Suprapubic skin (tissue), 4 donors: ENCODE data around the gene SEZ6L. TPM values are rescaled to one million over a fixed set of nuclear protein-coding genes. Genes with fewer than 3 reads are reported as not detected.

Source experiments
- DNase-seq, 2 donors: peaks; one replicate each; pipeline ENCODE4 v3.0.0-alpha.2; 2019; ENCODE audit warnings: low spot score in 2 of 2
- H3K27ac ChIP-seq: fragments of 200-600 bp; sonication (generic); one replicate; pipeline ENCODE4 v1.5.1; 2019
- H3K27me3 ChIP-seq: fragments of 200-600 bp; sonication (generic); one replicate; pipeline ENCODE4 v1.5.1; 2019
- H3K36me3 ChIP-seq: fragments of 200-600 bp; sonication (generic); one replicate; pipeline ENCODE4 v1.5.1; 2019
- H3K4me1 ChIP-seq: fragments of 200-600 bp; sonication (generic); one replicate; pipeline ENCODE4 v1.5.1; 2019
- H3K4me3 ChIP-seq: fragments of 200-600 bp; sonication (generic); one replicate; pipeline ENCODE4 v1.5.1; 2019; ENCODE audit warnings: mild to moderate bottlenecking
- H3K9me3 ChIP-seq: fragments of 200-600 bp; sonication (generic); one replicate; pipeline ENCODE4 v1.5.1; 2019
- EP300 ChIP-seq: sonication (generic); formaldehyde crosslinking; IDR thresholded peaks from one replicate; pipeline ENCODE4 v1.6.1; 2017; ENCODE audit warnings: antibody characterized with exemption
- POLR2A ChIP-seq, 2 donors: fragments of 450-650 bp; IDR thresholded peaks; one replicate each; pipeline ENCODE4 v1.6.1; 2017; ENCODE audit warnings: antibody characterized with exemption in 2 of 2, mild to moderate bottlenecking in 2 of 2, moderate library complexity in 2 of 2
- POLR2AphosphoS5 ChIP-seq, 3 donors: sonication (generic); formaldehyde crosslinking; IDR thresholded peaks; one replicate each; pipeline ENCODE4 v1.6.1; 2017; ENCODE audit warnings: antibody characterized with exemption in 3 of 3
- WGBS: methylation state at CpG from one replicate; pipeline ENCODE4 v1.1.5; 2018; 5-methylcytosine and 5-hydroxymethylcytosine counted together
- total RNA-seq, 4 donors: library from RNA; depleted of rRNA; stranded (reverse); fragments of >200 nt; gene quantifications; one replicate each; pipeline ENCODE4 v1.1.0, GENCODE V29; 2016
- TF ChIP-seq, protein P1 (sequence below), 2 donors: fragments of 200-600 bp in 1 of 2; fragments of 450-650 bp in 1 of 2; sonication (generic) in 1 of 2; IDR thresholded peaks; one replicate each; pipeline ENCODE4 v1.5.1; 2016 to 2019; ENCODE audit warnings: antibody characterized with exemption in 2 of 2, mild to moderate bottlenecking in 1 of 2, moderate library complexity in 1 of 2

SEZ6L gene
- total RNA-seq, 4 donors from 2014 or later: 0.24 to 2.2 (median 0.89) TPM

DNA sequence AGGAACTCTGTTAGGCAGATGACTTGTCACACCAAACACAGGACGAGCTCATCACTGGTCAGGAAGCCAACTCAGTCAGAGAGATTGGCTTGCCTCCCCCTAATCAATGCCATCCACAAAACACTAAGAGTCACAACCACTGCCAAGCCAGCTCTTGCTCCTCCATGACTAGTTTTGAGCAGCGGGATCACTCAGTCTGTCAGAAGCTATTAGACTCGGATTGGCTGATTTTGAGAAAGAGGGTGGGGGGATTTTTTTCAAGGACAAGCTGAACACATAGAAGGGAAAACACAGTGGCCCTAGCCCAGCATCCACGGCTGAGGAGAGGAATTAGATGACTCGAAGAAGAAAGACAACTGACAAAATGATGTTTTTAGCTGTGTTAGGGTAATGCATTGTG, 55.9 kb downstream of the SEZ6L start:
- 70% methylated on average over 5 of the region's 5 CpGs for WGBS
- Histone ChIP-seq H3K4me3 (no peak overlapping the region), H3K9me3 (no peaks in the 10 kb centered on the region), H3K27ac (no peak overlapping the region), H3K27me3 (peaks cover 5% of the 10 kb centered on the region), H3K36me3 (no peaks in the 10 kb centered on the region), H3K4me1 (no peaks in the 10 kb centered on the region)
- DNase-seq: peak in 1 of 2 donors; percentile 23
- TF ChIP-seq, protein P1, sequence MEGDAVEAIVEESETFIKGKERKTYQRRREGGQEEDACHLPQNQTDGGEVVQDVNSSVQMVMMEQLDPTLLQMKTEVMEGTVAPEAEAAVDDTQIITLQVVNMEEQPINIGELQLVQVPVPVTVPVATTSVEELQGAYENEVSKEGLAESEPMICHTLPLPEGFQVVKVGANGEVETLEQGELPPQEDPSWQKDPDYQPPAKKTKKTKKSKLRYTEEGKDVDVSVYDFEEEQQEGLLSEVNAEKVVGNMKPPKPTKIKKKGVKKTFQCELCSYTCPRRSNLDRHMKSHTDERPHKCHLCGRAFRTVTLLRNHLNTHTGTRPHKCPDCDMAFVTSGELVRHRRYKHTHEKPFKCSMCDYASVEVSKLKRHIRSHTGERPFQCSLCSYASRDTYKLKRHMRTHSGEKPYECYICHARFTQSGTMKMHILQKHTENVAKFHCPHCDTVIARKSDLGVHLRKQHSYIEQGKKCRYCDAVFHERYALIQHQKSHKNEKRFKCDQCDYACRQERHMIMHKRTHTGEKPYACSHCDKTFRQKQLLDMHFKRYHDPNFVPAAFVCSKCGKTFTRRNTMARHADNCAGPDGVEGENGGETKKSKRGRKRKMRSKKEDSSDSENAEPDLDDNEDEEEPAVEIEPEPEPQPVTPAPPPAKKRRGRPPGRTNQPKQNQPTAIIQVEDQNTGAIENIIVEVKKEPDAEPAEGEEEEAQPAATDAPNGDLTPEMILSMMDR (IDR thresholded peaks at IDR 0.05): no peak
- TF ChIP-seq POLR2AphosphoS5 (IDR thresholded peaks at IDR 0.05) (no peak), POLR2A (IDR thresholded peaks at IDR 0.05) (no peak), EP300 (no peak)

DNA sequence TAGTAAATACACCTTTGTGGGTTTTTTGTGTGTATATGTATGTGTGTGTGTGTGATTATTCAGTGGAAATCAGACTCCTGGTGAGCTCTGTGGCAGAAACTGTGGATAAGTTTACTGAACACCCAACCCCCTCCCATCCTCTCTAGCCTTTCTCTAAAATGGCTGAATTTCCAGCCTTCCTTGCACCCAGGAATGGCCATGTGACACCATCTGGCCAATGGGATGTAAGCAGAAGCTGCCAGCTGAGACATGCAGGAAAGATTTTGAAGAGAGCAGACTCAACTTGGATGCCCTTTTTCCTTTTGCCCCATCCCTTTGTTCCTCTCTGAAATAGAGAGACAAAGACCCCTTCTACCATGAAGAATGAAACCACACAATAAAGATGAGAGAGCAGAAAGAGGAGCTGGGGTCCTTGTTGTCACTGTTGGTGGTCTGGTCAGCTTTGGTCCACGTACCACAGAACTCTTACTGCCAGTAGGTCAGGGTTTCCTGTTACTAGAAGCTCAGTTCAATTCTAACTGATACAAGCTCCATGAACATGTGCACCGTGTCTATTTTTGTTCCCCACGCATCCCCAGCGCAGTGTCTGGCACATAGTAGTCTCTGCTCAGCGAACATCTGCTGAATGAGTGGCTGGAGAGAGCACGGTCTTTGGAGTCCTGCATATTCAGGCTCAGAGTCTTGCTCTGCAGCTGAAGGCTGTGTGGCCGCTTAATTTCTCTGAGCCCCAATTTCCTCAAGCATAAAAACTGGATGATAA, 57.5 kb downstream of the SEZ6L start:
- 77% methylated on average over 7 of the region's 7 CpGs for WGBS
- Histone ChIP-seq H3K4me1 (no peaks in the 10 kb centered on the region), H3K27ac (no peak overlapping the region), H3K27me3 (peaks cover 11% of the 10 kb centered on the region), H3K36me3 (no peaks in the 10 kb centered on the region), H3K4me3 (no peak overlapping the region), H3K9me3 (no peaks in the 10 kb centered on the region)
- TF ChIP-seq POLR2A (IDR thresholded peaks at IDR 0.05) (no peak), POLR2AphosphoS5 (IDR thresholded peaks at IDR 0.05) (no peak), EP300 (no peak)
- TF ChIP-seq, protein P1 (IDR thresholded peaks at IDR 0.05): no peak
- DNase-seq: no peak

DNA sequence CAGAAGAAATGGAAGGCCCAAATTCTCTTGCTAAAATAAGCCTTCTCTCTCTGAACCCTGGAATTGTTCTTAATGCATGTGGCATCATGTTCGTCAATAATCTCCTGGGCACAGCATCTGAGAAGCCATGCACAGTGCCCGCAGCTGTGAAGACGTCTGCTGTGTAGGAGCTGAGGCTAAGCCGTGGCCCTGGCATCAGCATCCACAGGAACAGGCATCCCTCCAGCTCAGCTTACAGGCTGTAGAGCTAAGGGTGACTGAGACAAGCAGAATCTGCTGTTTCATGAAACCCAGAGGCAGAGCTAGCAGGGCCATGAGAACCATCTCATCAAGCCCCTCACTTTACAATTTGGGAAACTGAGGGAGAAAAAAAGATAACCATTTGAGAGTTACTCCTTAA, 60.6 kb downstream of the SEZ6L start:
- DNase-seq: no peak
- H3K9me3 ChIP-seq: no peaks in the 10 kb centered on the region
- peaks cover 28% of the 10 kb centered on the region for H3K27me3 ChIP-seq
- TF ChIP-seq EP300: no peak
- no peak for TF ChIP-seq POLR2AphosphoS5 (IDR thresholded peaks at IDR 0.05)
- TF ChIP-seq POLR2A (IDR thresholded peaks at IDR 0.05): no peak
- TF ChIP-seq, protein P1 (IDR thresholded peaks at IDR 0.05): no peak
- H3K4me1 ChIP-seq: no peaks in the 10 kb centered on the region
- WGBS: 47% methylated on average over 4 of the region's 4 CpGs
- no peak overlapping the region for H3K27ac ChIP-seq
- H3K36me3 ChIP-seq: no peaks in the 10 kb centered on the region
- H3K4me3 ChIP-seq: no peak overlapping the region

DNA sequence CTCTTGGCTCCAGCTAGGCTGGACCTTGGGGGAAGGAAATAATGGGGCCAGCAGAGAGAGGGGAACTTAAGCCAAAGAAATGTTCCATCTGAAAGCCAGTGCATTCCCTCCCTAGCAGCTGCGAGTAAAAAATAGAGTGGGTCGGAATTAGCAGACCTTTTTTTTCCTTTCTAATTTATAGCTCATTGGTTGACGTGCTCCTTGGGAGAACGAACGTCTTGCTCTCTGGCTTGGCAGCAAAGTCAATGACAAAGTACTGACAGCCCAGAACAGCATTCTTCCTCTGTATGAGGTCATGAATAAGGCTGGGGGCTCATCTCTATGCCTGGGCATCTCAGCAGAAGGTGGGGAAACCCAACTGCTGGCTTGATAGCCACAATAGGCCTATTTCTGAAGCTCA, 65.0 kb downstream of the SEZ6L start:
- no peaks in the 10 kb centered on the region for H3K4me1 ChIP-seq
- H3K9me3 ChIP-seq: no peaks in the 10 kb centered on the region
- H3K4me3 ChIP-seq: no peak overlapping the region
- H3K27me3 ChIP-seq: peaks cover 27% of the 10 kb centered on the region
- TF ChIP-seq, protein P1 (IDR thresholded peaks at IDR 0.05): no peak
- TF ChIP-seq EP300: no peak
- no peak for TF ChIP-seq POLR2A (IDR thresholded peaks at IDR 0.05)
- no peak for TF ChIP-seq POLR2AphosphoS5 (IDR thresholded peaks at IDR 0.05)
- H3K27ac ChIP-seq: no peak overlapping the region
- H3K36me3 ChIP-seq: no peaks in the 10 kb centered on the region
- WGBS: 46% methylated on average over 5 of the region's 5 CpGs
- DNase-seq: no peak

DNA sequence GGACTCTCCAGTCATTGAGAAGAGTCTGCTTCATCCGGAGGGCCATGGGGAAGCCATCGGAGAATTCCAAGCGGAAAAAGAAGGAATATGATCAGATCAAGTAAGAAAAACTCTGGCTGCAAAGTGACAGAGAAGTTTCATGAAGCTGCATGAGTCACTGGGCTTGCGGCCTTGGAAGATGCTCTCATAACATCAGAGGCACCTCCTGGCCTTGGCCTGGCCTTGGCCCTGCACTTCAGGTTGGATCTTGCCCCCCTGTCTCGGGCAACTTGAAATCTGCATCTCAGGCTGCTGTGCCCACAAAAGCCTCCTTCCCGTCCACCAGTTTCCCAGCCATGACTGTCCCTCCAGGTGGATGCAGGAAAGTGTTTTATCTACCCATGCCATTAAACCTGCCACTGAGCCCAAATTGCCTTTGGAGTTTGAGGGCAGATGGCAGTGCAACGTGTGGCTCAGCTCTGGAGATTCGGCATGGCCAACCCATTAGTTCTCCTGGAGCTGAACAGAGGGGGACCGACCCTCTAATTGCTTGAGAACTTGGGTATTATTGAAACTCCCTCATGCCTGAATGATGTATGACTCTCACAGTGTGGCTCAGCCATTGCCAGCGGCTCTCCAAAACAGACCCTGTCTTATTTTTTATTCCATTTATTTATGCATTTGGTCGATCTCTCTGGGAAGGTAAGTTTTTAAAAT, 66.7 kb downstream of the SEZ6L start:
- H3K27me3 ChIP-seq: peaks cover 31% of the 10 kb centered on the region
- WGBS: 66% methylated on average over 11 of the region's 11 CpGs
- H3K36me3 ChIP-seq: no peaks in the 10 kb centered on the region
- TF ChIP-seq EP300 (no peak), POLR2A (IDR thresholded peaks at IDR 0.05) (no peak), POLR2AphosphoS5 (IDR thresholded peaks at IDR 0.05) (no peak)
- TF ChIP-seq, protein P1 (IDR thresholded peaks at IDR 0.05): no peak
- no peak overlapping the region for H3K27ac ChIP-seq
- H3K4me3 ChIP-seq: no peak overlapping the region
- no peak for DNase-seq
- H3K9me3 ChIP-seq: no peaks in the 10 kb centered on the region
- no peaks in the 10 kb centered on the region for H3K4me1 ChIP-seq
